Spleen (tissue), 11 donors: ENCODE results near the gene PPP1R1B. TPM values are rescaled to one million over a fixed set of nuclear protein-coding genes. Genes with fewer than 3 reads are reported as not detected.

ENCODE experiments used
- DNase-seq: peaks from one replicate; pipeline ENCODE4 v3.0.0-alpha.2; 2020
- H3K27ac ChIP-seq, 8 donors: fragments of 200-600 bp; sonication (generic) in 7 of 8; 1 replicate in 4 of 8; 2 replicates in 4 of 8; pipeline versions ENCODE4 v1.5.0 to v1.8.0; 2016 to 2021; ENCODE audit warnings: inconsistent platforms in 4 of 8, mild to moderate bottlenecking in 4 of 8, moderate library complexity in 1 of 8
- H3K27me3 ChIP-seq, 7 donors: fragments of 200-600 bp; sonication (generic) in 6 of 7; replicated peaks in 1 of 7; 1 replicate in 4 of 7; 2 replicates in 3 of 7; pipeline versions ENCODE4 v1.5.0 to v1.8.0; 2016 to 2021; ENCODE audit warnings: inconsistent platforms in 3 of 7, mild to moderate bottlenecking in 1 of 7
- H3K36me3 ChIP-seq, 6 donors: fragments of 200-600 bp; sonication (generic) in 5 of 6; 1 replicate in 4 of 6; 2 replicates in 2 of 6; pipeline versions ENCODE4 v1.5.0 to v1.8.0; 2016 to 2021; ENCODE audit warnings: inconsistent platforms in 2 of 6
- H3K4me1 ChIP-seq, 6 donors: fragments of 200-600 bp; sonication (generic) in 5 of 6; 1 replicate in 3 of 6; 2 replicates in 3 of 6; pipeline versions ENCODE4 v1.5.0 to v1.8.0; 2016 to 2021; ENCODE audit warnings: inconsistent platforms in 3 of 6
- H3K4me3 ChIP-seq, 8 donors: fragments of 200-600 bp; sonication (generic) in 7 of 8; 1 replicate in 4 of 8; 2 replicates in 4 of 8; pipeline versions ENCODE4 v1.5.0 to v1.8.0; 2016 to 2021; ENCODE audit warnings: inconsistent platforms in 4 of 8, mild to moderate bottlenecking in 4 of 8, moderate library complexity in 2 of 8
- H3K9me3 ChIP-seq, 8 donors: fragments of 200-600 bp; sonication (generic) in 7 of 8; 1 replicate in 4 of 8; 2 replicates in 4 of 8; pipeline versions ENCODE4 v1.5.0 to v1.8.0; 2016 to 2021; ENCODE audit warnings: inconsistent platforms in 4 of 8
- POLR2A ChIP-seq, 3 donors: fragments of 450-650 bp; IDR thresholded peaks; one replicate each; pipeline ENCODE4 v1.5.1; 2017; ENCODE audit warnings: antibody characterized with exemption in 3 of 3, mild to moderate bottlenecking in 1 of 3
- POLR2AphosphoS5 ChIP-seq, 3 donors: sonication (generic); formaldehyde crosslinking; IDR thresholded peaks; one replicate each; pipeline ENCODE4 v1.5.1; 2017; ENCODE audit warnings: antibody characterized with exemption in 3 of 3
- WGBS, 5 donors: extraction: QIAGEN DNeasy Blood & Tissue Kit in 3 of 5; methylation state at CpG; one replicate each; pipeline versions ENCODE4 v1.1.5 to v1.1.7; 2013 to 2018; 5-methylcytosine and 5-hydroxymethylcytosine counted together
- intact Hi-C: fragments of 100-400 bp; cut with DNase I; formaldehyde crosslinking; loops from one replicate; pipeline ENCODE4 v1.15.0; 2023; ENCODE audit warnings: low total_unique reads
- polyA plus RNA-seq, 3 donors: library from polyadenylated mRNA; stranded (reverse); fragments of 200-250 nt; gene quantifications; one replicate each; pipeline ENCODE4 v1.2.1, GENCODE V29; 2013
- total RNA-seq, 7 donors: library from RNA; depleted of rRNA in 3 of 7; stranded (reverse); fragments of >200 nt in 3 of 7; fragmentation: NEBNext Ultra II Directional in 4 of 7; extraction: Animal tissue kit (Norgen Biotek cat#: 25700) in 4 of 7; gene quantifications; one replicate each; pipeline versions ENCODE4 v1.1.0 to v1.2.1, GENCODE V29; 2016 to 2021
- TF ChIP-seq, protein P1 (sequence below), 11 experiments: fragments of 200-600 bp in 7 of 11; fragments of 450-650 bp in 4 of 11; sonication (generic) in 4 of 11; IDR thresholded peaks in 8 of 11; conservative IDR thresholded peaks in 3 of 11; 1 replicate in 7 of 11; 2 replicates in 4 of 11; pipeline versions ENCODE4 v1.4.0 to v1.8.0; 2016 to 2021; ENCODE audit warnings: antibody characterized with exemption in 11 of 11, inconsistent platforms in 4 of 11, mild to moderate bottlenecking in 1 of 11
- donor health status: healthy with polysubstance abuse.
- donor health status: DM: no; HTN: no; CAD: no; lungs with moderate emphysema.
- donor health status: DM: no; HTN: no; CAD: no.
- donor health status: Bipolar disorder and iron deficiency.
- donor health status: healthy.
- donor health status: DM: no; HTN: no; CAD: no.
- donor health status: DM: yes; HTN: yes; CAD: no.

The PPP1R1B gene
- total and polyA plus RNA-seq, 10 donors: 0.06 to 0.26 TPM; not detected in 8

DNA sequence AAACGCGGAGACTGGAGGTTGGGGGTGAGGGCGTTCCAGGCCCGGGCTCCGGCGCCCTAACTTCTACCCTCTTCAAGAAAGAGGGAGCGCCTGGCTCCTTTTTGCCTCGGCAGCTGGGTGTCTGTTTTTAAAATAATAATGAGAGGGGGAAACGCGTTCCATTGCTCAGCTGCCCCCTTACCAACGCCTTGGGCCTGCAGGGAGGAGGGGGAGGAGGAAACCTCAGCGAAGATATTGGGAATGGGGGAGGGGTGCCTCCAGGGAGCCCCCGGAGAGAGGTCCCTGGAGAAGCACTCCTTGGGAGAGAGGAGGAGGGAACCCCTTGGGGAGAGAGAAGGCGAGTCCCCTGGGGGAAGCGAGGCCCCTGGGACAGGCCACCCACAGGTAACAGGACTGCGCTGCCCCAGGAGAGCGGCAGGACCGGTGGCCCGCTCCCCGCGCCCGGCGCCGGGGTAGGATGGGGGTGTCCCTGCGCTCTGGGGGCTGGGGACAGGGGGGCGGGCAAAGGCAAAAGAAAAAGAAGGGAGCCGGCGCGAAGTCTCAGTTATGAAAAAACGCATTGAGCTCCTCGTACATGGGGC lies 21.8 kb upstream of the PPP1R1B start:
- TF ChIP-seq, protein P1, sequence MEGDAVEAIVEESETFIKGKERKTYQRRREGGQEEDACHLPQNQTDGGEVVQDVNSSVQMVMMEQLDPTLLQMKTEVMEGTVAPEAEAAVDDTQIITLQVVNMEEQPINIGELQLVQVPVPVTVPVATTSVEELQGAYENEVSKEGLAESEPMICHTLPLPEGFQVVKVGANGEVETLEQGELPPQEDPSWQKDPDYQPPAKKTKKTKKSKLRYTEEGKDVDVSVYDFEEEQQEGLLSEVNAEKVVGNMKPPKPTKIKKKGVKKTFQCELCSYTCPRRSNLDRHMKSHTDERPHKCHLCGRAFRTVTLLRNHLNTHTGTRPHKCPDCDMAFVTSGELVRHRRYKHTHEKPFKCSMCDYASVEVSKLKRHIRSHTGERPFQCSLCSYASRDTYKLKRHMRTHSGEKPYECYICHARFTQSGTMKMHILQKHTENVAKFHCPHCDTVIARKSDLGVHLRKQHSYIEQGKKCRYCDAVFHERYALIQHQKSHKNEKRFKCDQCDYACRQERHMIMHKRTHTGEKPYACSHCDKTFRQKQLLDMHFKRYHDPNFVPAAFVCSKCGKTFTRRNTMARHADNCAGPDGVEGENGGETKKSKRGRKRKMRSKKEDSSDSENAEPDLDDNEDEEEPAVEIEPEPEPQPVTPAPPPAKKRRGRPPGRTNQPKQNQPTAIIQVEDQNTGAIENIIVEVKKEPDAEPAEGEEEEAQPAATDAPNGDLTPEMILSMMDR (IDR thresholded peaks at IDR 0.05 in 8 of 11, conservative IDR thresholded peaks at IDR 0.05 in 3 of 11): no peak
- TF ChIP-seq POLR2AphosphoS5 (IDR thresholded peaks at IDR 0.05): no peak
- no peak for TF ChIP-seq POLR2A (IDR thresholded peaks at IDR 0.05)
- intact Hi-C loops: no loop called here
- Histone ChIP-seq H3K36me3 (no peaks in the 10 kb centered on the region), H3K27ac (no peak overlapping the region), H3K27me3 (peaks cover 31 to 100% (median 92%) of the 10 kb centered on the region in 7 donors), H3K4me1 (peaks cover 24 to 55% (median 41%) of the 10 kb centered on the region in 6 donors), H3K4me3 (peak overlapping the region in 3 of 8 donors; percentile 12 to 56 (median 16)), H3K9me3 (no peaks in the 10 kb centered on the region)
- 4 to 6% (median 6%) methylated on average over 31 of the region's 31 CpGs for WGBS, 5 donors
- no peak for DNase-seq

DNA sequence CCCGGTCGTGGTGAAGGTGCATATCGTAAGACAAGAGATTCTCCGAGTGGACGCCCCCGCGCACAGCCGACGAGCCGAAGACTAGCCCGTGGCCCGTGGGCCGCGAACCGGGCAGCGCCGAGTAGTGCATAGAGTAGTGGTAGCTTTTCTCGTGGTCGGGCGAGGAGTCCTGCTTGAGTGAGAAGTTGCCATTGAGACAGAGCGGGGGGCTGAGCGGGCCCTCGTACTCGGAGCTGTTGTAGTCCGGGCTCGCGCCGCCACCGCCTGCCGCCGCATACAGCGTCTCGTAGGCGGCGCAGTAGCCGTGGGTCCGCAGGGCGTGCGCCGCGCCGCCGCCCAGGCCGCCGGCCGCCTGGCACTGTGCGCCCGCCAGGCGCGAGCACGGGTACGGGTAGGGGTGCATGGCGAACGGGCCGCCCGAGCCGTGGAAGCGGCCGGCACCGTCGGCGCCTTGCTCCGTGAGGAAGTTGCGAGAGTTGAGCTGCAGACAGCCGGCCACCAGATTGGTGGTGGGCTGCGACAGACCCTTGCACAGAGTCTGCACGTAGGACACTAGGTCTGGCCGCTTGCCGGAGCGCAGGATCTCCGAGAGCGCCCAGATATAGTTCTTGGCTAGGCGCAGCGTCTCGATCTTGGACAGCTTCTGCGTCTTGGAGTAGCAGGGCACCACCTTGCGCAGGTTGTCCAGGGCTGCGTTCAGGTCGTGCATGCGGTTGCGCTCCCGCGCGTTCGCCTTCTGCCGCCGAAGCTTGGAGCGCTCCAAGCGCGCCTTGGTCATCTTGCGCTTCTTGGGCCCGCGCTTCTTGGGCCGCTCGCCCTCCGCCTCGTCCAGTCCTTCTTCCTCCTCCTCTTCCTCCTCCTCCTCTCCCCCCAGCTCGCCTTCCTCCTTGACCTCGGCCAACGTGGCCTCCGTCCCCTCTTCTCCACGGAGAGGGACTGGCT lies 21.0 kb upstream of the PPP1R1B start:
- TF ChIP-seq, protein P1 (IDR thresholded peaks at IDR 0.05 in 8 of 11, conservative IDR thresholded peaks at IDR 0.05 in 3 of 11): no peak
- TF ChIP-seq POLR2AphosphoS5 (IDR thresholded peaks at IDR 0.05): no peak
- no peak for TF ChIP-seq POLR2A (IDR thresholded peaks at IDR 0.05)
- H3K4me3 ChIP-seq: peak overlapping the region in 7 of 8 donors; percentile 3 to 56 (median 16)
- no peaks in the 10 kb centered on the region for H3K36me3 ChIP-seq
- H3K9me3 ChIP-seq: no peaks in the 10 kb centered on the region
- no peak overlapping the region for H3K27ac ChIP-seq
- no peak for DNase-seq
- intact Hi-C loops: no loop called here
- 2 to 3% (median 2%) methylated on average over 54 to 102 of the region's 102 CpGs for WGBS, 5 donors
- peaks cover 24 to 50% (median 41%) of the 10 kb centered on the region in 6 donors for H3K4me1 ChIP-seq
- peaks cover 28 to 100% (median 84%) of the 10 kb centered on the region in 7 donors for H3K27me3 ChIP-seq

DNA sequence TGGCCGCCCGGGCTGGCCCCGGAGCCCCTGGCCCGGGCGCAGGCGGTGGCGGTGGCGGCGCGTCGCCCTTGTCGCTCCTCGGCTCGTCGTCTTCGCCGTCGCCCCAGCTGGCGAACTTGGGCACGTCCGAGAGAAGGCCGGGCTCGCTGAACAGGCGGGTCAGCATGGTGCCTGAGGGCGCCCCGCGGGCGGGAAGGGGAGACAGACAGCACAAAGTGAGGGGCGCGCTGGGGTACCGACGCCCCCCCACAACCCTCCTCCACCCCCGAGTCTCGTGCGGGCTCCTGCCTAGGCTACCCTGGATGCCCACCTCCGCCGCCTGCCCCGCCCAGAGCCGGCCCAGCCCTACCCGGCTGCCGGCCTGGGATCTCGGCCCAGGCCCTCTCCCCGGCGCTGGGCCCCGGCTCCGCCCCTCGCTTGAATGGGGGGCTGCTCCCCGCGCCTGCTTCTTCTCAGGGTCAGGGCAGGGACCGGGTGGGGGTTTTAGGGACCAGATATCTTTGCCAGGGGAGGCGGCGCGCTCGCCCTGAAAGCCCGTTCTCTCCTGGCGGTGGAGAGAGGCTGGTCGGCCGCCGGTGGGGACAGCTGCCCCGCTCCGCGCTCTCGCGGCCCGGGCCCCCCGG lies 20.2 kb upstream of the PPP1R1B start:
- DNase-seq: no peak
- Histone ChIP-seq H3K36me3 (no peaks in the 10 kb centered on the region), H3K27ac (no peak overlapping the region), H3K4me1 (peaks cover 24 to 50% (median 41%) of the 10 kb centered on the region in 6 donors), H3K4me3 (peak overlapping the region in 7 of 8 donors; percentile 3 to 56 (median 16)), H3K27me3 (peaks cover 23 to 100% (median 76%) of the 10 kb centered on the region in 7 donors), H3K9me3 (no peaks in the 10 kb centered on the region)
- TF ChIP-seq, protein P1 (IDR thresholded peaks at IDR 0.05 in 8 of 11, conservative IDR thresholded peaks at IDR 0.05 in 3 of 11): no peak
- TF ChIP-seq POLR2AphosphoS5 (IDR thresholded peaks at IDR 0.05) (no peak), POLR2A (IDR thresholded peaks at IDR 0.05) (no peak)
- 0 to 4% (median 3%) methylated on average over 5 to 66 of the region's 66 CpGs for WGBS, 5 donors
- intact Hi-C loops: no loop called here
